NCI-H1694 treated with DMSO at 0.1 percent for 48 hours (cell line): ENCODE data around the gene SLC25A42.
"Not testable (repeated sequence)": the region's sequence is repeated elsewhere in the genome, so short reads cannot be mapped to it uniquely, and the experiment has no call there.

Experiments
- DNase-seq: peaks from one replicate; lab custom pipeline; 2025; lab: John Stamatoyannopoulos, UW

Gene SLC25A42

GRCh38 chr19:19105365-19106055, 41.7 kb downstream of the SLC25A42 start:
- no peak for DNase-seq

DNA sequence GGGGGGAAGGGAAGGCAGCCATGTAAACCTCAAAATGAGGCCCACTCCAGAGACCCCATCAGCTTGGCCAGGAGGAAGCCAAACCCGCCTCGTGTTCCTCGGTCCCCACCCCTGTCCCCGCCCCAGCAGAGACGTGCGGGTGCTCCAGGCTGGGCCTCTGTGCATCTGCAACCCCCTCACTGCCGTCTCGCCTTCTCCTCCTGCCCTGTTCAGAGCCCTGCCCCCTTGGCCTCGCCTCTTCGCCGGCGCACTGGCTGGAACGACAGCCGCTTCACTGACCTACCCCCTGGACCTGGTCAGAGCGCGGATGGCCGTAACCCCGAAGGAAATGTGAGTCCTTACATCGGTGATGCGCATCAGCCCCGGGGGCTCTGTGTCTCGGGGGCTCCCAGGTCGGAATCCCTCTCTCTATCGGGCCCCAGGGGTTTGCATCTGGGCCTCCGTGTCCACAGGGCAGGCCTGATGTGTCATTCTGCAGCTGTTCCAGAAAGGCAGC, 42.3 kb downstream of the SLC25A42 start:
- DNase-seq = no peak

DNA sequence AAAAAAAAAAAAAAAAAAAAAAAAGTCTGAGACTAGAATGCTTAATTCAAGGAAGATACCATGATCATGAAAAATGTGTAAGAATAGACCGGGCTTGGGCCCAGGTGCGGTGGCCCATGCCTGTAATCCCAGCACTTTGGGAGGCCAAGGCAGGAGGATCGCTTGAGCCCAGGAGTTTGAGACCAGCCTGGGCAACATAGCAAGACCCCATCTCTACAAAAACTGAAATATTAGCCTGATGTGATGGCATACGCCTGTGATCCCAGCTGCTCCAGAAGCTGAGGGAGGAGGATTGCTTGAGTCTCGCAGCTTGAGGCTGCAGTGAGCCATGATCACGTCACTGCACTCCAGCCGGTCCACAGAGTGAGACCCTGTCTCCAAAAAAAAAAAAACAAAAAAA, 43.1 kb downstream of the SLC25A42 start:
- not testable (repeated sequence) for DNase-seq

- DNase-seq = no peak
Observed at GRCh38 chr19:19107654-19108053, 43.9 kb downstream of the SLC25A42 start.

DNA sequence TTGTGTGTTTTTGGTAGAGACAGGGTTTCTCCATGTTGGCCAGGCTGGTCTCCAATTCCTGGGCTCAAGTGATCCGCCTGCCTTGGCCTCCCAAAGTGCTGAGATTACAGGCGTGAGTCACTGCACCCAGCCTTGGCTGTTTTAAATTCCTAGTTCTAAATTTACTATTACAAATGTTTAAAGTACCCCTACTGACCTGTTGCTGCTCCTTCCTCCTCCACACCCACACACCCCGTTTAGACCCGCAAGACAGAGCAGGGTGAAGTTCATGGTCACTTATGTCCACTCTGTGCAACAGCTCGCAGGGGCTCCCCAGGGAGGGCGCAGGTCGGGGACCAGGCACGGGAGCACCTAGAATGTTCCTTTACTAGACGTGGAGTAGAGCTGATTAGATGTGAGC, 45.8 kb downstream of the SLC25A42 start:
- no peak for DNase-seq

- DNase-seq = no peak
Observed at GRCh38 chr19:19110410-19111135, 46.8 kb downstream of the SLC25A42 start.

DNA sequence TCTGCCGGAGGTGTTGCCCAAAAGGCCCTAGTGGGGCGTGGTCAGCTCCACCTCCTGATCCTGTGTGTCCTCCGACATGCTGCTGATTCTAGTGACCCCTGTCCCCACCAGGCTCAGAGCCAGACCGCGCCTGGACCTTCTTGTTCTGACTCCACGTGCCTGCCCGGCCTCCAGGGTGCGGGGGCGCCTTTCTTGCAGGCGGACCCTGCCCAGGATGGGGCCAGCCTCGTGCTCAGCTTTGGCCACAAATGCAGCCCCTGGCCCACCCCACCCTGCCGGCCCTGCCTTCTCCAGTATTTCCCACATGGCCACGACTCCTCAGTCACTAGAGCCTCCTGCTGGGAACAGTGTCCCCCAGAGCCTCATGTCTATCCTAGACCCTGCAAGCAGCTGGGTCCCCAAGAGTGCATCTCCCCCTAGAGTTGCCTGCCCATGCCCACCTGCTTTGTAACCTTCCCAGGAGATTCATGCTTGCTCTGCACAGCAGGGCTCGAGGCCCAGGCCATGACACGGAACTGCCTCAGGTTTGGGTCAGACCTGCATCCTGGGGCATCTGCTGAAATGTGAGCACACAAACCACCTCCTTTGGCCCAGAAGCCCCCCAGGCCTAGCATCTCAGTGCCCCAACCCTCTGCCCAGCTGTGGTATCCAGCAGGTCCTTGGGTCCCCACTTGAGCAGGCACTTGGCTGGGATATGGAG, 47.5 kb downstream of the SLC25A42 start:
- DNase-seq = no peak

DNA sequence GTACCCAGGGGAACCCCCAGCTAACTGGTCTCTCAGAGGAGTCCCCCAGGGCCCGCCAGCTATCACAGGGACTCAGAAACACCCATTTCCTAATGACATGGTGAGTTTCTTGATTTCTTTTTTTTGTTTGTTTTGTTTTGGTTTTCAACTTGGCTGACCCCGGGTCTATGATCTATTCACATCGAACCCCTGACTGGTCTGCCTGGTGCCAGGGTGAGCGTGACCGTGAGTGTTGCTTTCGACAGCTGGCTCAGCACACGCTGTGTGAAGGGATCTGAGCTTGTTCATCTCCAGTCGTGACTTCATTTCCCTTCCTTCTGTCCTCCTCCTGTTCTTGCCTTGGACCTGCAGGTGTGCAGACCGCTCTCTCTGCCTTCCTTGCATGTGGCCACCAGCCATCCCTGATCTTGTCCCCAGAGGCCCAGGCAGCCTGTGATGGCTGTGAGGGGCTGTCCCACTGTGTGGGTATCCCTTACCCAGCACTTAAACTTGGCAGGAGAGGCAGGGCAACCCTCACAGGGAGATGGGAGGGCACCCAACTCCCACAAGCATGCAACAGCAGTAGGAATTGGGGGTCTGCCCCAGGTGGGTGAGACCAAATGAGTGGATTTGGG, 48.3 kb downstream of the SLC25A42 start:
- DNase-seq = no peak

GRCh38 chr19:19113040-19113626, 49.3 kb downstream of the SLC25A42 start:
- DNase-seq = peak; percentile 3

- no peak for DNase-seq
Observed at GRCh38 chr19:19115954-19116353, 52.2 kb downstream of the SLC25A42 start.

DNA sequence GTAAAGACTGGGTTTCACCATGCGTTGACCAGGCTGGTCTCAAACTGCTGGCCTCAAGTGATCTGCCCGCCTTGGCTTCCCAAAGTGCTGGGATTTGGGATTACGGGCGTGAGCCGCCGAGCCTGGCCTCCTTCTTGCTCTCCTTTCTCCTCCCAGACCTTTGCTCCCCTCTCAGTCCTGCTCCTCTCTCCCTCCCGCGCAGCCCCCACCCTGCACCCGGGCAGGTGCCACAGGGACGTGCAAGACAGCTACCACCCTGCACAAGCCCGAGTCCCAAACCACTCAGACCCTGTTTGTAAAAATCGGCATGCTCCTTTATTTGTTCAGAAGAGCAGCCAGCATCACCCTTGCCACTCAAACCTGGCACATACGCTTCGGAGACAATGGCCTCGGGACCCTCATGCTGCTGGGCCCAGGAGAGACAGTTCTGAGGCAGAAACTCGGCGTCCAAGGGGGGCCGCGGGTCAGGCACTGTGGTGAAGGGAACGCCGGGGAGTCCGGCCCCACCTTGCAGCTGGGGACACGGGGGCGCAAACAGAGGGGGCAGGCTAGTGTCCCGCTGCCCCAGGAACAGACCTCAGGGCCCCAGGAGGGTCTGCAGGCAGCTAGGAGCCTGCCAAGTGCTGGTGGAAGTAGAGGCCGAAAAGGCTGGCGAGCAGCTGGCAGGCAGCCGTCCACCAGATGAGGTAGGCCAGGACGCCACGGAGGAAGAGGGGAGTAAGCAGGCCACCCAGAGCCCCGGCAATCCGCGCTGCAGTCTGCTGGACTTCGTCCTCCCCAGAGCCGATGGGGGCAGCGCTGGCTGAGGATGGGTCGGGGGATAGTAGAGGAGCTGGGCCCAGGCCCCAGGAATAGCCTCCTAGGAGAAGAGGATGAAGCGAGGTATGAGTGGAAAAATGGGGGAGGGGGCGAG, 55.8 kb downstream of the SLC25A42 start:
- no peak for DNase-seq

DNA sequence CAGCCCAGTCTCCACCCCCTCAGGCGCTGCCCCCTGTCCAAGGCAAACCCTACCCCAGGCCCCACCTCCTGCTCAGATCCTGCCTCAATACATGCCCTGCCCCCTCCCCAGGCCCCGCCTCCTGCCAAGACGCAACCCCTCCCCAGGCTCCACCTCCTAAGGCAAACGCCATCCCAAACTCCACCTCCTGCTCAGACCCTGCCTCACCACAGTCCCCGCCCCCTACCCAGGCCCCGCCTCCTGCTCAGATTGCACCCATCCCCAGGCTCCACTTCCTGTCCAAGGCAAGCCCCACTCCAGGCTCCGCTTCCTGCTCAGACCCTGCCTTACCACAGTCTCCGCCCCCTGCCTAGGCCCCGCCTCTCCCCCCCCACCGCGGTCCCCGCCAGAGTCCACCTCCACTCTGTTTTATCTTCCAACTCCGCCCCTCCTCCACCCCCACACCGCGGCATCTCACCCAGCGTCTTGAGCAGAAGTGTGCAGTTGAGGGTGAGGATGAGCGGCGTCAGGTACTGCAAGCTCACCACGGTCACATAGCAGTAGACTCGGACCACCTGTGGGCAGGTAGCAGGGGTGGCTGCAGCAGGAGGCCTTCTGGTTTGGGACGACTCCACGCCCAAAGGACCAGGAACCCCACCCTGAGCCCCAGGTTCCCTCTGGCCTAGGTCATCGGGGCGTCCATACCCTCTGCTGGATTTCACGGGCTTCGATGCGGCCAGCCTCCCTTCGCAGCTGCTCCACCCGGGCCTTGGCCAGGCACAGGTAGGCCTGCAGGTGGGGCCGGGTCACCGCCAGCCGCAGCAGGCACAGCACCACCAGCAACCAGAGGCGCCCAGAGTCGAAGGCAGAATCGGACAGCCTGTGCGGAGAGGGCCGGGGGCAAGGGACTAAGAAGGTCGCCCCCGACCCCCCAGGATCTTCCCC, 56.8 kb downstream of the SLC25A42 start:
- DNase-seq = no peak

DNA sequence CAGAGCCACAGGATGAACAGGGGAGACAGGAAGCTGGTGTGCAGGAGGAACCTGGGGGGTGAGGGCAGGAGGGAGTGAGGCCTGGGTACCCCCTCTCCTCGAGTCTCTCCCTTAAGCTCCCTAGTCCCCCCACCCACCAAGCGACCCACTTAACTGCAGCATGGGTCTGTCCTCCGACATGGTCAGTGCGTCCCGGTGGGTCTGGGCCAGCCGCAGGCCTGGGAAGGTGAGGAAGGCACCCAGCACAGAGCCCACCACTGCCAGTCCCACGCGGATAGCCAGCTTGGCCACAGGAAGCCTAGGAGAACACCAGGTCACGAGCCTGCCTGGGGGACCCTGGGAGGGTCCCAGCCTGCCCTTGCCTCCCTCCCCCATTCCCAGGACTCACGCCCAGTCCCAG, 57.6 kb downstream of the SLC25A42 start:
- no peak for DNase-seq

GRCh38 chr19:19122902-19123301, 59.1 kb downstream of the SLC25A42 start:
- no peak for DNase-seq

DNA sequence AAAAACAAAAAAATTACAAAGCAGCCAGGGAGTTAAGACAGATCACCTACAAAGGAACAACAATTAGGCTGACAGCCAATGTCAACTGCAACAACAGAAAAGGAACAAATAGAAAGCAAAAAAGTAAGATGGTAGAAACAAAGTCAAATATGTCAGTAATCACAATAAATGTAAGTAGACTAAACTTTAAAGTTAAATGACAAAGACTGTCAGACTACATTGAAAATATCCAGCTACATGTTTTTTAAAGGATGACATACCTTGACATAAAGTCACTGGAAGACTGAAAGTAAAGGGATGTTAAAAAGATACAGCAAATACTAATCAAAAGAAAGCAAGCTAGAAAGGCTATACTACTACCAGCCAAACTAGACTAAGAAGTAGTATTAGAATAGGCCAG, 59.6 kb downstream of the SLC25A42 start:
- DNase-seq = no peak

DNA sequence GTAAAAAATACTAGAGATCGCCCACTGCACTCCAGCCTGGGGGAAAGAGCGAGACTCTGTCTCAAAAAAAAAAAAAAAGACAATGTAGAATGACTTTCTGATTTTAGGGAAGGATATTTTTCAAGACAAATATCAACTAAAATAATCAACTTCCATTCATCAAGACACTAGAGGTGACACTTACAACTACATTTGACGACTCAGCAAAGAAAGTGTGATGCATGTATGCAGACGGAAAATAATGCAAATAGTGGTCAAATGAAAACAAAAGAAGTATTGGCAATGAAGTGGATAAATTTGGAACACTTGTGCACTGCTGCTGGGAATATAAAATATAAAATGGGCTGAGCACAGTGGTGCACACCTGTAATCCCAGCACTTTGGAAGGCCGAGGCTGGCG, 62.3 kb downstream of the SLC25A42 start:
- no peak for DNase-seq

GRCh38 chr19:19131989-19132388, 68.2 kb downstream of the SLC25A42 start:
- no peak for DNase-seq

DNA sequence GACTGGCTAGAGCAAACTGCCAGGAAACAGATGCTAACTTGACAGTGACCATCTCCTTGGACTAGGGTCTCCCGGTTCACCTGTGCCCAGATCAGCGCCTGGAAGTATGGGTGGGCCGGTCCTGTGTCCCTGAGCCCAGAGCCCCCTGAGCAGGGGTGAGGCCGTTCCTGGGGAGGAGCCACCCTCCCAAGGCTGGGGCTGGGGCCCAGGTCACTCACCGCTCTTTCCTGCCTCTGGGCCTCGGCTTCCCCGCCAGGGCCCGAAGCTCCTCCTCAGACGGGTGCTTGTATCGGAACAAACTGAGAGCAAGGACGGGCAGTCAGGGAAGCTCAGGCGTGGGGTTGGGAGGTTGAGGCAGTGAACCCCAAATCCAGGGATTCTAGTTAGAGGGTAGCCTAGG, 69.1 kb downstream of the SLC25A42 start:
- DNase-seq = no peak

GRCh38 chr19:19133985-19134384, 70.2 kb downstream of the SLC25A42 start:
- no peak for DNase-seq

DNA sequence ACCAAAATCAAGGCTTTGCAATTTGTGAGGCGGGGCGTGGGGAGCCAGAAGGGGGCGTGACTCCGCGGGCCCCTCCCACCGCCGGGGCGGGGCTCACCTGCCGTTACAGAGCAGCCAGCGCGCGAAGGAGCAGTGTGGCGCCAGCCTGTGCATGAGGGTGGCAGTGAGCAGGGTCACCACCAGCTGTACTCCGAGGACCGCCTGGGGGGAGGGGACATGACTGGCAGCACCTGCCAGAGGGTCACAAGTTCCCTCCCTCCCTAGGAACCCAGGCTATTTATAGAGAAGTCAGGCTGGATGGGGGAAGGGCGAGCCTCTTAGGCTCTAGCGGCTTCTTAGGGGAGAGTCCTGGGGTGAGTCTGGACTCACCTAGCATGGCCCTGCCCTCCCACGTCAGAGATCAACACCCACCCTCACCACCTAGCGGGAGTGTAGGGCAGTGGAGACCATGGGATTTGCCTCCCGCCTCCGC, 70.9 kb downstream of the SLC25A42 start:
- no peak for DNase-seq
